HG02571 (cell line): ENCODE results near the gene HOXA13.

Source experiments
- ATAC-seq: cut with Tn5 transposase; IDR thresholded peaks from one replicate; pipeline ENCODE4 v1.9.1; 2021; ENCODE audit warnings: mild to moderate bottlenecking, moderate library complexity; ENCODE audit not compliant: unreplicated experiment

The HOXA13 gene

DNA sequence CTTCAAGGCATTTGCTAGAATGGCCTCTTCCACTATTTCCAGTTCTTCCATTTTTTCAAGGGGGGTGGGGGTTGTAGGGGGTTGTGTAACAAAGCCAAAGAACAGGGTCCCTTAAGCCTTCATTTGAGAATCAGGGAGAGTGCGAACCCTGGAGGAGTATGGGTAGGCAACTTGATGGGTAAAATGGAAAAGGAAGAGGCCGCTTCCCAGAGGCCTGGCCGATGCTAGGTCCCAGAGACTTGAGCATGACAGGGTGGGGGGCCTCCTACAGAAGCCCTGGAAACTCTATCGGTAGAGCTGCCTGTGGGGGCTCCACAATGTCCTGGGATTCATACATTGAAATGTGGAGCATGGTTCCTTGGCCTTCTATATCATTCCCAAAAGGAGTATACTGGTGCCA, 9.1 kb upstream of the HOXA13 start:
- no peak for ATAC-seq

DNA sequence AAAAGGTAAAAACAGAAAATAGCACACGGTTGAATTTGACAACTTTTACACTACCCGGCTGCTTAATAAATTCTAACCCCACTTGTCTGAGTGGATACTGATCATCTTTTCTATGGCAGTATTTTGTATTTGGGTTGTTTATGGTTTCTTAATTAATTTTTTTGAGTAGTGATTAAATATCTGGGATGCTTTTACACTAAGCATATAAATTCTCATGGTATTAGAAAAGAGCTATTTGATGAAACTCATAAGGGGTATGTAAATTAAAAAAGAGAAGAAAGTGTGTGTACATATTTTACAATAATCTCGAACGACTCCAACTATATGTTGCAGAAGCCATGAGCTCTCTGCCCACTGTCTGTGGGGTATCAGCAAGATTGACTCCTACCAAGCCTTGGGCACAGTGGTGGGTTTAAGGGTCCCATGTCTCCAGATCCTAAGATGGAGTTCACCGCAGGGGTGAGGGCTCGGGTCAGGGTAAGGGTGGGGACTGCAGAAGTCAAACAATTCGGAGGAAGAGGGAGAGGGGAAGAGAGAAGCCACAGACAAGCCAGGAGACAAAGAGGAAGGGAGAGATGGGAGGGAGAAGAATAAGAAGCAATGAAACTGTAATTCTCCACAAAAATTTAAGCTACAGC, 7.6 kb upstream of the HOXA13 start:
- no peak for ATAC-seq

DNA sequence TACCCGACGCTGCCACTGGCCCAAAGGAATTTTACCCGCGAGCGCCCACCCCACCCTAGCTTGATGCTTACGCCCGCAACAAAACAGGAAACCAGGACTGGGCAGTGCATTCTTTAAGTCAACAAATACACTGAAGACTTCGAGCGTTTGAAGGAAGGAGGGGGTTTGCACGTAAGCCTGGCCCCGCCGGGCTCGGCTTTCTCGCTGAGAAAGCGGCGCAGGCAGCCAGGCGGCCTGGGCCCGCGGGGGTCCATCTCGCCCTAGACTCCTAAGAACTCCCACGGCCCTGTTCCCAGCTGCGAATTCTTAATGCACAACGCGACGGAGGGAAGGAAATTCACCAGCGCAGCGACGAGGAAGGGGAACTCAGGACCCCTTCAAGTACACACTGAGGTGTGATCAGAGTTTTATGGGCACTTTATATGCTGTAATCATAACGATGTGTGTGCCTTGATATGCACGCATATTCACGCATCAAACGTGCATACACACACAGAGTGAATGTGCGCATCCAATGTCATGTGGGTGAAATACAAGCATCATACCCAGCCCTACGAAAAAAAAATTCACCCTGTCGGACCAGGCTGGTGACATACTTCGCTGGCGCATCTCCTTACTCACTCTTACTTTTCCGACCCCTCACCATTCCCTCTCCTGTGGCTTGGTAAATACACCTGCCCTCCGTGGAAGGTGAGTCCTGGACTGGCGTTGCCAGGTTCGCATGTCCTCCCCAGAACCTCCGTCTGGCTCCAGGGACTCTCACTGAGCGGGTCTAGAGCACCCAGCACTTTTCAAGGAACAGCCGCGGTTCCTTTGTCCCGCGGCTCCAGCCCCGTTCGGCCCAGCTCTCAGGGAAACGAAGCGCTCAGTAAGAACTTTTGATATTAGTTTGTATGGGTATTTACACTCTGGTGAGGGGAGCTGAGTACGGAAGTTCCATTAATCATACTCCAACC, 5.7 kb upstream of the HOXA13 start:
- ATAC-seq: no peak

DNA sequence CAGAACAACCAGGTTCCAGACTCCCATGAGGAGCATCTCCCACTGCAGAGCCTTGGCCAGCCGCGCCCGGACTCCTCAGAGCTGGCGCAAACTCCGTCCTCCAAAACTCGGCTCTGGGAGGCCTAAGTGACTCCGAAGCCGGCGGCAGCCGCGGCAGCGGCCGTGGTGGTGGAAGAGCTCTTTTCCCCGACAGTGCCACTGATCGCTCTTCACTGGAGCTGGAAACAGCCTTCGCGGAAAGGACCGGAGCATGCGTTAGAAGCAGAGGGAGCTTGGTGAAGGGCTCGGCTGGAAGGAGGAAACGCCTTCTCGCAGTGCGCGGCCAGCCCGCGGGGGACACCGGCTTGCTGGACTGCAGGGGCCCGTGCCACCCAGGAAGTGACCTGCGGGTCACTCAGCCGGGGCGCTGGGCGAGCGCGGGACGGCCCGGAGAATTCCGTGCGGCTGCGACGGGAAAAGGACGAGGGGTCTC, 5.0 kb upstream of the HOXA13 start:
- no peak for ATAC-seq

DNA sequence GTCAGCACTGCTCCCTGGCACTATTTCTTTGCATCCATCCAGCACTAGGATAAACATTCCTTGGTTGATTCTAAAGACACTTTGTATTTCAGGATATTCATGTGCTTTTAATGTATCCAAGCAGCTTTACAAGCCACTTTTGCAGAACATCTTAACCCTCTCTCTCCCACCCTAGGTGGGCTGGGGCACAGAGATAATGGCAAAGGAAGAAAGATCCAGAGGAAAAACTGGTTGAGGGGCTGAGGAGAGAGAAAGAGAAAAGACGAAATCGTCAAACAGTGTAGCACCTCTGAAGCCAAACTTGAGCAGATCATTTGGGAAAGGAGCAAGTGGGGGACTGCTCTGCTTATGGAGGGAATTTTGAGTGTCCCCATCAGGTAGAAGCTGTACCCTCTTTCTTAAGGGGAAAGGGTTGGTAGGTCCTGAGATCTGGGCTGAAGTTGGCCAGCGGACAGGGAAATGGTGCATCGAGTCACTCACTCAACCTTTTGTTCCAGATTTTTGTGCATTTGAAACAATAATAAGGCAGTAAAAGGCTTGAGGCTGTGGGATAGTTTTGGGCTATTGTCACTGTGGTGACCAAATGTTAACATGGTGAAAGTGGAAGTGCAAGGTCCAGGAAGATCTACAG, 4.2 kb upstream of the HOXA13 start:
- ATAC-seq: no peak

DNA sequence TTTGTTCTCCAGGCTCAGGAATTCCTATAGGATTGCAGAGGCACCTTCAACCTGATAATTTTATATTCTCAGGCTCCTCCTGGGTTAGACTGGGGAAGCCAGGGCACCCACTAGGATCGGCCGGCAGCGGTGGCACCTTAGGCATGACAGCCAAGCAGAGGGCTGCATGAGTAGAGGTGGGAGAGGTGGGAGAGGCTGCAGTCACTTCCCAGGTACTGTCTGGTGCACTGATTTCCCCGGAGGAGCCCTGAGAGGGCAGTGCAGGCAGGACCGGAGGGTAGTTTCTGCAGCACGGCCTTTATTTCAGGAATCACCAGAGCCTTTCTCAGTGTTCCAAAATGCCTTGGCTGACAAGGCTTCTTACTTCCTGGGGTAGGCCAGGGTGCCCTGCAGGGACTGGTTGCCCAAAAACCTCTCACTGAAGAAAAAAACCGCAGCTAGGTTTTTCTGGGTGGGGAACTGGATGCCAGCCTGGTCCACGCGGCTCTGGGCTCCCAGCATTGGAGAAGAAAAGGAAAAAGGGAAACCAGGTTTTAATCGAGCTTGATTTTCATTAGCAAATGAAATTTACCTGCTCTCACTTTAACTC, 3.6 kb upstream of the HOXA13 start:
- ATAC-seq: no peak

DNA sequence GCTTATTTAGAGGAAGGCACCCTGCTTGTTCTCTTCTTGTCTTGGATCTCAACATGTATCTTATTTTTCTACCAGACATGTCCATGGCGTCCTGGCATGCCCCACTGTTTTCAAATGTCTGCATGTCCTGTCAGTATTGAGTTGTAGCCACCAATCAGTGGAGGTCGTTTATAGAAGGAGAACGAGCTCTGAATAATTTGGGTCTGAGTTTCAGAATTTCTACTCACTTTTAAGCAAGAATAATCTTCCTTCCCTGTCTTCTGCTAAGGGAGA, 2.9 kb upstream of the HOXA13 start:
- ATAC-seq: no peak

DNA sequence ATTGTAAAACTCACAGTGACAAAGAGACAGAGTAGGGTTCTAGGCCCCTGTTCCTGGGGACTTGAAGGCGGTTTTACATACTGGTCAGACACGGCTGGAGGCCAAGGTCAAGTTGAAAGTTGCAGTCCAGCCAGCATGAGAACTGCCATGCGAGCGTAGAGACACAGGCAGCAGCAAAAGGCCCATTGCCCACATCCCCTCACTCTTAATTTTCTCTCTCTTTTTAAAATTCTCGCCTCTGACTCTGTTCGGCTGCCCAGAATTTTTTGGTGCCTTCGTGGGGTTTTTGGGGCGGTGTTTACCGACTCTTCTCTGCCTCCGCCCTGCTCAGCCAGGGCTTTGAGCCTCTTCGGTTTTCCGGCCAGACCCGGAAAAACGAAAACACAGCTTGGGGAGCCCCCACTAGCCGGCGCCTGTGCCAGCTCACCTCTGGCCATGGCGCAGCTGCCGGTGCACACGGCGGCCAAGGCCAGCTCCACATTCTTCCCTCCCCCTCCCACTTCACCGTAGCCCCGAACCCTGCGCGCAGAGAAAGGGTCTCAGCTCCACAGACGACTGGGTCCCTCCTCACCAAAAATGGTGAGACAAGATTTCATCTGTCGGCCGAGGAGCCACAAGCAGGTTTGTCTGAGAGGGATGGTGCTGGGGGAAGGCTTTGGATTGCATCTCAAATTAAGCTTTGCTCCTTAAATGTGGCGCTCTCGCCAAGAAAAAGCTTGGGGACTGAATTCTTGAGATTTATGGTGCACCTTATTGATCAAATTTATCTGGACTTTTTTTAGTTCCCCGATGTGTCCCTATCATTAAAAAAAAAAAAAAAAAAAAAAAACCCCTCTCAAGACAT, 2.3 kb upstream of the HOXA13 start:
- no peak for ATAC-seq

DNA sequence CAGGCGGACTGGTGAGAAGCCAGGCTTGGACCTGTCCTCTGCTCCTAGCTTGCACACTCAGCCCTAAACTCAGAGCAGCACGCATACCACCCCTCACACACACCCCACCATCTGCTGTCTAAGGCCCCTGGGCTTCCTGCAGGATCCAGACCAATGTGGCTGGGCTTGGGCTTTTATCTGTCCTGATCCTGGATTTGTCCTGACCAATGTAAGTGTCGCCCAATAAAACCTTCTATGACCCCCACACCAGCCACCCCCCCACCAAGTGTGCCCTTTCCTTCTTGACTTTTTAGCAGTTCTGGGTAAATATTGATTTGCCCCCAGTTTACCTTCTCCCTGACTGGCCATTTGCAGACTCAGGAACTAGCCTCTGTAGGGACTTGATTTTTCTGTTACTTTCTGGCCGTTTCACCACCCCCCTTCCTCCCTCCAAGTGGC, 1.7 kb upstream of the HOXA13 start:
- no peak for ATAC-seq

DNA sequence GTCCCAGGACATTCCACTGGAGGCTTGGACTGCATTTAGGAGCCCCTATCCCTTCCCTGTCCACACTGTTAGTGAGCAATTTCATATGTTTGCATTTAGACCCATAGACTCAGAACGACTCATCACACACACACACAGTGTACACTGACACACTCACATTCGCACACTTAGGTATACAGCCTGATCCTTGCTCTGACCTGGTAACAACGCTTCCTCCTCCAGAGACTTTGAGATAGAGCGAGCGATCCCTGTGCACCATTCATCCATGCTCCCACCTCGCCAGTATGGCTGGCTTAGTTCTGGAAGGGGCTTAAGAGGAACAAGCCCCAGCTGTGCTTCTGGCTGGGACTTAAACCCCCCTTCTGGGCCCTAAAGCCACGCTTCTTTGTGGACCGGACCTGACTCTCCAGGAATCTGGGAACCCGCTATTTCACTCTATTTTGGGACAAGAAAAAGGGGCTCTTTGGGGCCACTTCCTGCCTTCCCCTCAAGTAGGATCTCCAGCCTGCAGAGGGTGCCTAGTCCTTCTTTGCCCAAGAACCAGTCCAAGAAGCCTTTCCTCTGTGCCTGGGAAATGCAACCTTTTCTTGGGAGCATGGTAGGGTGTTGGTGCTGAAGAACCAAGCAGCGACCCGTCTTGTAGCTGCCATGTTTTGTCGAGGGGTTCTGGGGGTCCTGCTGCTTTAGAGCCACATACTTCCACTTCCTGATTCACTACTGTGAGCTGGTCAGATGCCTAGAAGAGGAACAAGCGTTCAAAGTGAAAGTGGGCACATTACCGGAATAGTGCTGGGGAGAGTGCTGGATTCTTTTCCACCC, 1.1 kb upstream of the HOXA13 start:
- no peak for ATAC-seq

DNA sequence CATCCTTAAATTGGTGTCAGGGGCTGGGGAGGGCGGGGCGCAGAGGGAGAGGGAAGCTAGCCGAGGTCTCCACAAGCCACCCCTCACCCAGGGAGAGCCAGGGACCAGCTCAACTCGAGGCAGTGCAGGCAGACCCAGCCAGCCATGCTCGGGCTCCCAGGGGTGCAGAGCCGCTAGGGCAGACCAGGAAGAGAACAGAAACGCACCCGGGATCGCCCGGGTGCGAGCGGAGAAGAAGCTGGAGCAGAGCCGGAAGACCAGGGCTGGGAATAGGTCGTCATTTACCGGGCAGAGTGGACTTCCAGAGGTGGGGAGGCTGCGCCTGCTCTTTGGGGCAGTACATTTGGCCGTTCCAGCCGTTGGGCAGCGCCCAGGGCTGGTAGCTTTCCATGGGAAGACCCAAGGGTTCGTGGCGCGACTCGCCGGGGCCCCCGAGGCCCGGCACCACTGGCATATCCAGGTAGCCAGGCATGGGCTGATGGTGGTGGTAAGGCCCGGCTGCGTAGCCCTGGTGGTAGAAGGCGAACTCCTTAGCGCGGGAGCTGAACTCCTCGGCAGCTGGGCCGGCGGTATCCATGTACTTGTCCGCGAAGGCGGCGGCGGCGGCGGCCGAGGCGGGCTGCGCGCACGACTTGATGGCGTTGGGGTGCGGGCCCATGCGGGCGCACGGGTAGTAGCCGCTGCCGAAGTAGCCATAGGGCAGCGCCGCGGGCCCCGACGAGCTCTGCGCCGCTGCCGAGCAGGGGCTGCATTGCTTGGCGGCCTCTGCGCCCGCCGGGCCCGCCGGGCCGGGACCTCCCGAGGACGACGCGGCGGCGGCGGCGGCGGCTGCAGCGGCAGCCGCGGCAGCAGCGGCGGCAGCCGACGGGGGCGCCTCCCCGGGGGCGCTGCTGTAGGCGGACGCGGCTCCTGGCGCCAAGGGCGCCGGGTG, 755 bp downstream of the HOXA13 start:
- ATAC-seq: no peak

DNA sequence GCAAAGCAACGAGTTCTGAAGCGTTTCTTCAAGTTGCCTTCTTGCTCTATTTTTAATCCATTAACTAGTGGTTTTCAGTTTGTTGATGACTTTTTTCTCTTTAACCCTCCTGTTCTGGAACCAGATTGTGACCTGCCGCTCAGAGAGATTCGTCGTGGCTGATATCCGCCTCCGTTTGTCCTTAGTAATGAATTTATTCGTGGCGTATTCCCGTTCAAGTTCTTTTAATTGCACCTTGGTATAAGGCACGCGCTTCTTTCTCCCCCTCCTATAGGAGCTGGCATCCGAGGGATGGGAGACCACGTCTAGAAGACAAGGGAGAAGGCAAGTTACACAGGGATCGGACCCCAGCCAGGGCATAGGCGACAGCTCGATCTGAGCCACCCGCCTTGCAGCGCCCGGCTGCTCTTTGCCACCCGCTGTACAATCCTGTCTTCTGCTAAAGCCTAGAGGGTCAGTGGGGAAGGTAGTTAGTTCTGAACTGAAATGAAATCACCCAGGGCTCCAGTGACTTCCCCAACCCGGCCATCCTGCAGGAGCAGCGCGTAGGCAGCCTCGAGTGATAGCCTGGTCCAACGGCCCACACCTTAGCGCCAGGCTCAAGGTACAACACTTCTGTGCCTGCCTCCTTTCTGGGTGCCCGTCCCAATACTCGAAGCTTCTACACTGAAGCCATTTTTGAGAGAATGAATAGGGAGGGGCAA, 1.6 kb downstream of the HOXA13 start:
- no peak for ATAC-seq

DNA sequence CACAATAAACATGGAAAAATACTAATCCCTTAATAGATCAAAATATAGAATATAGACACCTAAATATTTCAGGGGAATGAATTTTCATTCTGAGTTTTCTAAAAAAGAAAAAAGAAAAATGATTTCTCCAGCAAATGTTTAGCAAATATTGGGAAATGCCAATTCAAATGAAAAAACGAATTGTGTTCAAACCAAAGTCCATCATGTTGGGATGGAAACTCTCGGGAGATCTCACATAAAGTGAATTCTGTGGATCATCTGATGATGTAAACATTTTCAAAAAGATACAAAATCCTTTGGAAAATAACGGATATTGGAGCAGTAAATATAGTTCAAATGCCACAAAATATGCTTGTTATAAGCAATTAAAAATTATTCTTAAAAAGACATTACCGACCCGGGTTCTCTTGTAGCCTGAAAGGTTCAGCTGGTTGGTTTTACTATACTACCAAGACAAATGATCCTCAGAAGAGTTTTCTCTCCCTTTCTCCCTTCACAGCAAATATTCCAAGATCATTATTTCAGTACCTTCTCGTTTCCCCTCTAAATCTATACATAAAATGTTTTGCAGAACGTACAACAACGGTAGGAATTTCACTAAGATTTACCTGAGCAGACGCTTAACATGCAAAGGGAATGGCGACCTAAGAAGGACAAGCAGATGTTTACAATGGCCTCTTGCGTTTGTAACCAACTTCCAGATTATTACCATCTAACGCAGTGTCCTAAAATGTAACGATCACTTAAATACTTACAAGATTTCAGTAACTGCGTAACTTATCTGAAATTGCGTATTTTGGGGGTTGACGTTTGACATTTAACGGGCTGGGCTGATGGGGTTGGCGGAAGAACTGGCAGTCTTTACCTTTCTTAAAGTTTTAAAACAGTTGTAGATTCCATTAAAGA, 2.5 kb downstream of the HOXA13 start:
- ATAC-seq: no peak

DNA sequence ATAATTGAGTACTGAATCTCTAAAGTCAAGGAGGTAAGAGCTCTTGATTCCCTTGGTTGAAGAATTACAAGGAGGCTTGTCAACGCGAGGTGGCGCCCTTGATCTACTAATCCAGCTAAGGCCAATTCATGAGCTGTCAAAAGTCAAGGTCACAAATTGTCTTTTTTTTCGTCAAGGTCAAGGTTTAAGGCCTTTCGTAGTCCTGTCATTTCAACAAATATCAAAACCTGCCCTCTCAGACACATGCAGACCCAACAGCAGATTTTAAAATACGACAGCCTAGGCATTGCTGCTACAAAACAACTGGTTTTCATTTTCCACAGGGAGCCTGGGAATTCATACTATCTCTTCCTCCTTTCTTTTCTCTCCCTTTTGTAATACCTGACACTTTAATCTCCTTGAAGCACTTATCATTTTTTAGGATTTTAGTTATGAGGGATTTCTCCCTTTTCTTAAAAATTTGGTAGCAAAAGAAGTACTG, 3.6 kb downstream of the HOXA13 start:
- no peak for ATAC-seq

DNA sequence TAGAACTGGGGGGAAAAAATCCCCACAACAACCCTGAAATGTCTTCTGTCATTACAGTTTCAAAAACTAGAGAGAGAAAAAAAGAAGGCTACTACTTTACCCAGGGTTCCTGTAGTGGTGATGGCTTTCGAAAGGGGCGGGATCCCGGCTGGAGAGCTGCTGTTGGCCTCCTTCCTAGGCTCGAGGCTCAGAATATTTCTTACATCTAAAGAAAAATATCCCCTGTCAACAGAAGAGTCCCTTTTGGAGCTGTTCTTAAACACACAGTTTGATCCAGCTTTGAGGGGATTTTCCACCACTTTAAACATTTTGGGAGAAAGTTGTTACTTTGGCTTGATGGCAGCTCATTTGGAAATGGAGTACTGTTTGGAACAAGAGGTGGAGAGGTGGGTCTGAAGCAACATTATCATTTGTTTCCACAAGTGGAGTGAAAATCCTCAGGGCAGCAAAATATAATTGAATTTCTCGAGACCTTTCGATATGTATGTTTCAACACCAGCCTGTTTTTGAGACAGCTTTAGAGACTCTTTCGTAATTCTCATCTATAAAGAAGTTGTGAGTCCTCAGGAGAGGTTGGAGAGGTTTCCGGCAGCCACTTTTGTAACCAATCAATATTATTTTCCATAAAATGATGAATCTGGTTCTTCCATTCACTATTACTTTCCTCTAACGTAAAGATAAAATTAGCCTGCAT, 5.1 kb downstream of the HOXA13 start:
- no peak for ATAC-seq

DNA sequence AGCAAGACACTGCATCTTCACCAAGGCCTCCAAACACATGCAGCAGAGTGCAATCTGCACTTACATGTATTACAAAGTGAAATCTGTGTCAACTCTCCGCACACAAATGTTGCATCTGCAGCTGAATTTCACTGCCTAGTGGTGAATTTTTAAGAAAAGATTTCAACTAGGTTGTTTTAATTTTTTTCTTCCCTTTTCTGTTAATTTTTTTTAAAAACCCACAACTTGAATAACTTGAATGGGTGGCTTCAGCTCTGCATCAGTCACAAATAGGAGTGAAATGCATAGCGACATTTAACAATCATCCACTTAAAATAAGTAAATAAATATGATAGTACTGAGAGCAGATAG, 5.9 kb downstream of the HOXA13 start:
- ATAC-seq: no peak
